Skeletal muscle satellite cell (primary cell): ENCODE measurements around the gene HCN4.

Experiments
- H3K27me3 ChIP-seq: 2 replicates; pipeline ENCODE4 v1.7.0; 2013; ENCODE audit warnings: low read length; ENCODE audit not compliant: control insufficient read depth, insufficient read depth
- H3K36me3 ChIP-seq: 2 replicates; pipeline ENCODE4 v1.7.0; 2013; ENCODE audit warnings: mild to moderate bottlenecking, control low read depth, low read length; ENCODE audit not compliant: insufficient read depth
- H3K4me1 ChIP-seq: 2 replicates; pipeline ENCODE4 v1.7.0; 2013; ENCODE audit warnings: low read length; ENCODE audit not compliant: control insufficient read depth, insufficient read depth
- H3K4me2 ChIP-seq: 2 replicates; pipeline ENCODE4 v1.7.0; 2013; ENCODE audit warnings: mild to moderate bottlenecking, low read length
- H3K4me3 ChIP-seq: 2 replicates; pipeline ENCODE4 v1.7.0; 2013; ENCODE audit warnings: low read length
- H3K9ac ChIP-seq: 2 replicates; pipeline ENCODE4 v1.7.0; 2013; ENCODE audit warnings: mild to moderate bottlenecking, low read depth, low read length, moderate library complexity
- H3K9me3 ChIP-seq: replicated peaks from 2 replicates; pipeline ENCODE4 v1.7.0; 2013; ENCODE audit warnings: mild to moderate bottlenecking, control low read depth, low read length

Gene HCN4

GRCh38 chr15:73331501-73331900 lies 37.3 kb downstream of the HCN4 start:
- no peaks in the 10 kb centered on the region for H3K9me3 ChIP-seq
- no peaks in the 10 kb centered on the region for H3K36me3 ChIP-seq
- no peaks in the 10 kb centered on the region for H3K4me1 ChIP-seq
- no peak overlapping the region for H3K9ac ChIP-seq
- peaks cover 10% of the 10 kb centered on the region for H3K27me3 ChIP-seq
- H3K4me3 ChIP-seq = no peak overlapping the region
- no peak overlapping the region for H3K4me2 ChIP-seq

- H3K4me1 ChIP-seq = no peaks in the 10 kb centered on the region
- no peak overlapping the region for H3K4me3 ChIP-seq
- H3K36me3 ChIP-seq = no peaks in the 10 kb centered on the region
- H3K27me3 ChIP-seq = peaks cover 15% of the 10 kb centered on the region
- no peaks in the 10 kb centered on the region for H3K9me3 ChIP-seq
- H3K9ac ChIP-seq = no peak overlapping the region
- H3K4me2 ChIP-seq = no peak overlapping the region
Measured at GRCh38 chr15:73330206-73331051, 38.3 kb downstream of the HCN4 start.

GRCh38 chr15:73329501-73330200 lies 39.1 kb downstream of the HCN4 start:
- H3K27me3 ChIP-seq = peaks cover 13% of the 10 kb centered on the region
- no peak overlapping the region for H3K9ac ChIP-seq
- no peaks in the 10 kb centered on the region for H3K4me1 ChIP-seq
- no peaks in the 10 kb centered on the region for H3K36me3 ChIP-seq
- no peaks in the 10 kb centered on the region for H3K9me3 ChIP-seq
- H3K4me3 ChIP-seq = no peak overlapping the region
- H3K4me2 ChIP-seq = no peak overlapping the region

- H3K9me3 ChIP-seq = no peaks in the 10 kb centered on the region
- H3K4me2 ChIP-seq = no peak overlapping the region
- no peak overlapping the region for H3K9ac ChIP-seq
- no peaks in the 10 kb centered on the region for H3K36me3 ChIP-seq
- no peak overlapping the region for H3K4me3 ChIP-seq
- peaks cover 9% of the 10 kb centered on the region for H3K27me3 ChIP-seq
- no peaks in the 10 kb centered on the region for H3K4me1 ChIP-seq
Measured at GRCh38 chr15:73328981-73329380, 39.8 kb downstream of the HCN4 start.

- H3K4me3 ChIP-seq = no peak overlapping the region
- H3K9me3 ChIP-seq = no peaks in the 10 kb centered on the region
- H3K4me1 ChIP-seq = no peaks in the 10 kb centered on the region
- peaks cover 9% of the 10 kb centered on the region for H3K27me3 ChIP-seq
- H3K9ac ChIP-seq = no peak overlapping the region
- no peaks in the 10 kb centered on the region for H3K36me3 ChIP-seq
- H3K4me2 ChIP-seq = no peak overlapping the region
Measured at GRCh38 chr15:73328149-73328820, 40.5 kb downstream of the HCN4 start.

- Histone ChIP-seq H3K4me3 (no peak overlapping the region), H3K9ac (no peak overlapping the region), H3K9me3 (no peaks in the 10 kb centered on the region), H3K4me1 (no peaks in the 10 kb centered on the region), H3K36me3 (no peaks in the 10 kb centered on the region), H3K4me2 (no peak overlapping the region), H3K27me3 (peaks cover 14% of the 10 kb centered on the region)
Measured at GRCh38 chr15:73326157-73326556, 42.6 kb downstream of the HCN4 start.

- no peak overlapping the region for H3K4me2 ChIP-seq
- H3K9me3 ChIP-seq = no peaks in the 10 kb centered on the region
- peaks cover 18% of the 10 kb centered on the region for H3K27me3 ChIP-seq
- H3K4me3 ChIP-seq = no peak overlapping the region
- no peaks in the 10 kb centered on the region for H3K36me3 ChIP-seq
- no peaks in the 10 kb centered on the region for H3K4me1 ChIP-seq
- H3K9ac ChIP-seq = no peak overlapping the region
Measured at GRCh38 chr15:73325191-73325861, 43.4 kb downstream of the HCN4 start.

- H3K27me3 ChIP-seq = peaks cover 22% of the 10 kb centered on the region
- H3K9me3 ChIP-seq = no peaks in the 10 kb centered on the region
- no peaks in the 10 kb centered on the region for H3K36me3 ChIP-seq
- no peaks in the 10 kb centered on the region for H3K4me1 ChIP-seq
- no peak overlapping the region for H3K4me2 ChIP-seq
- no peak overlapping the region for H3K4me3 ChIP-seq
- H3K9ac ChIP-seq = no peak overlapping the region
Measured at GRCh38 chr15:73324496-73325170, 44.1 kb downstream of the HCN4 start.

GRCh38 chr15:73323956-73324355 lies 44.8 kb downstream of the HCN4 start:
- Histone ChIP-seq H3K4me2 (no peak overlapping the region), H3K4me1 (no peaks in the 10 kb centered on the region), H3K36me3 (no peaks in the 10 kb centered on the region), H3K9ac (no peak overlapping the region), H3K9me3 (no peaks in the 10 kb centered on the region), H3K4me3 (no peak overlapping the region), H3K27me3 (peaks cover 22% of the 10 kb centered on the region)

GRCh38 chr15:73323374-73323955 lies 45.3 kb downstream of the HCN4 start:
- no peak overlapping the region for H3K4me2 ChIP-seq
- H3K36me3 ChIP-seq = no peaks in the 10 kb centered on the region
- no peak overlapping the region for H3K9ac ChIP-seq
- H3K4me1 ChIP-seq = no peaks in the 10 kb centered on the region
- peaks cover 22% of the 10 kb centered on the region for H3K27me3 ChIP-seq
- H3K4me3 ChIP-seq = no peak overlapping the region
- H3K9me3 ChIP-seq = no peaks in the 10 kb centered on the region
